Activated CD8-positive, alpha-beta memory T cell treated with anti-CD3 and anti-CD28 coated beads for 48 hours (primary cell): ENCODE data around the gene CCNF.
"Not testable (repeated sequence)": the region's sequence is repeated elsewhere in the genome, so short reads cannot be mapped to it uniquely, and the experiment has no call there.

Experiments used
- DNase-seq, 3 experiments: peaks; one replicate each; pipeline ENCODE4 v3.0.0-alpha.2; 2020; ENCODE audit warnings: low read depth in 2 of 3, low spot score in 2 of 3

Gene CCNF, protein sequence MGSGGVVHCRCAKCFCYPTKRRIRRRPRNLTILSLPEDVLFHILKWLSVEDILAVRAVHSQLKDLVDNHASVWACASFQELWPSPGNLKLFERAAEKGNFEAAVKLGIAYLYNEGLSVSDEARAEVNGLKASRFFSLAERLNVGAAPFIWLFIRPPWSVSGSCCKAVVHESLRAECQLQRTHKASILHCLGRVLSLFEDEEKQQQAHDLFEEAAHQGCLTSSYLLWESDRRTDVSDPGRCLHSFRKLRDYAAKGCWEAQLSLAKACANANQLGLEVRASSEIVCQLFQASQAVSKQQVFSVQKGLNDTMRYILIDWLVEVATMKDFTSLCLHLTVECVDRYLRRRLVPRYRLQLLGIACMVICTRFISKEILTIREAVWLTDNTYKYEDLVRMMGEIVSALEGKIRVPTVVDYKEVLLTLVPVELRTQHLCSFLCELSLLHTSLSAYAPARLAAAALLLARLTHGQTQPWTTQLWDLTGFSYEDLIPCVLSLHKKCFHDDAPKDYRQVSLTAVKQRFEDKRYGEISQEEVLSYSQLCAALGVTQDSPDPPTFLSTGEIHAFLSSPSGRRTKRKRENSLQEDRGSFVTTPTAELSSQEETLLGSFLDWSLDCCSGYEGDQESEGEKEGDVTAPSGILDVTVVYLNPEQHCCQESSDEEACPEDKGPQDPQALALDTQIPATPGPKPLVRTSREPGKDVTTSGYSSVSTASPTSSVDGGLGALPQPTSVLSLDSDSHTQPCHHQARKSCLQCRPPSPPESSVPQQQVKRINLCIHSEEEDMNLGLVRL

DNA sequence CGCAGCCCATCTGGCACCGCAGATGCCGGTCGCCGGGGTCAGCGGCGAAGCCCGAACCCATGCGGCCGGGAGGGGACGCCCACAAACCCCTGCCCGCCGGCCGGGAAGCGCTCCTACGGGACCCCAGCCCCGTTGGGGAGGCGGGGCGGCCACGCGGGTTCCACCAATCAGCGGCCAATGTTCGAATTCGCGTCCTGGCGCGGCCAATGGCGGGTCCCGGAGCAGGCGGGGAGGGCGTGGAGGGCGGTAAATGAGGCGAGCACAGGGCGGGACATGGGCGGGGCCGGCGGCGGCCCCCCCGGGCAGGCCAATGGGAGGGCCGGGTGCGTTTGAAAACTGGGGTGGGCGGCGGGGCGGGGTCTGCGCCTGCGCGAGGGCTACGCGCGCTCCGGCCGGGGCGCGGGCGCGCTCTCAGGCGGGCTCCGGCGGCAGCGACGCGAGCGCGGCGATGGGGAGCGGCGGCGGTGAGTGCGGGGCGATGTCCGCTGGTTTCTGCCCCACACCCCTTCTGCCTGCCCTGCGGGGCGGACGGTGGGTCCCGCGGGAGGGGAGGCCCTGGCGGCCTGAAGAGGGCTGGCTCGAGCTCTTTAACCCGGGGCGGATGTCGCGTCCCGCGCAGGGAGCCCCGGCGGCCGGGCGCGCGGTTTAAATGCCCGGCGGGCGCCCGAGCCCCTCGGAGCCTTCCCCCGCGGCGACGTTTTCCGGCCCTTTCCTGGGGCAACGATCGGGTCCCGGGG lies at the start of gene CCNF:
Gene CCNF (plus strand): TSS at position 414 of the 737 bp plus-strand sequence. CDS start 35 bp downstream, at position 449.
- DNase-seq, result peak; percentile 94 to 97 (median 96)

GRCh38 chr16:2383501-2383900 lies 45.7 kb upstream of the CCNF start:
- no peak for DNase-seq

DNA sequence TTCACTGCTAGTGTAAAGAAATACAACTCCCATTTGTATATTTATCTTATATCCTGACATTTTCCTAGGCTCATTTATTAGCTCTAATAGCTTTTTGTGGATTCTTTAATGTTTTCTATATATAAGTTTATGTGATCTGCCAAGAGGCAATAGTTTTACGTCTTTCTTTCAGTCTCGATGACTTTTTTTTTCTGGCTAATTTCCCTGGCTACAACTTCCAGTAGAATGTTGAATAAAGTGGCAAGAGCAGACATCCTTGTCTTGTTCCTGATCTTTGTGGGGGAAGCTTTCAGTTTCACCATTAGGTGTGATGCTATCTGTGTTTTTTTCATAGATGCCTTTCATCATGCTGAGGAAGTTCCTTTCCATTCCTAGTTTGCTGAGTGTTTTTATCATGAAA lies 44.8 kb upstream of the CCNF start:
- DNase-seq, result no peak

DNA sequence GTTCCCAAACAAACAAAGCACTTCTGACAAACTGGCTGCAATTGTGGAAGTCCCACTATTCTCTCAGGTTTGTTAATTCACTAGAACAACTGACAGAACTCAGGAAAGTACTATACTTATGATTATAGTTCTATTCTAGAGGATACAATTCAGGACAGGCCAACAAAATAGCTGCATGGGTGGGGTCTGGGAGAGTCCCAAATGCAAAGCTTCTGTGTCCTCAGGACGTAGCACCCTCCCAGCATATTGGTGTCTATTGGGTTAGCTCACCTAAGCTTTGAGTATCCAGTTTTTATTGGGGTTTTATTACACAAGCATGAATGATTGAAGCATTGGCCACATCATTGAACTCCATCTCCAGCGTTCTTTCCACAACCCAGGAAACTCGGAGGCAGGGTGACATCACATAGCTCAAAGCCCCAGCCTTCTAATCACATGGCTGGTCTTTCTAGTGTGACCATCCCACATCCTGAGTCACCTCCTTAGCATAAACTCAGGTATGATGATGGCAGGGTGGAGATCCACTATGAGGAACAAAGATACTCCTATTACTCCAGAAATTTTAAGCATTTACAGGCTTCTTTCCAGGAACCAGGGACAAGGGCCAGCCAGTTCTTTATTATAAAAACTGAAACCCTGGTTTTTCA lies 43.9 kb upstream of the CCNF start:
- no peak for DNase-seq

DNA sequence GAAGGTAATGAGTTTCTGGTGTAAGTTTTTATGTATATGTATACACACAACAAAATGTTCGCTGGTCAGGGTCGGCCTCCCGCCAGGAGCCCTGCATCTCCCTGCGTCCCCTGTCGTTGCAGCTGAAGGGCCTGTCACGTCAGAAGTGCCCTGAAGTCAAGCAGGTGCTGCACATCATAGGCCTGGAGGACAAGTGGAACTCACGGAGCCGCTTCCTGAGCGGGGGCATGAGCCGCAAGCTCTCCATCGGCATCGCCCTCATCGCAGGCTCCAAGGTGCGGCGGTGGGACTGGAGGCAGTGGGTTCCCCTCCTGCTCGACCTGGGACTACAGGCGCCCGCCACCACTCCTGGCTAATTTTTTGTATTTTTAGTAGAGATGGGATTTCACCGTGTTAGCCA lies 43.3 kb upstream of the CCNF start:
- DNase-seq, result not testable (repeated sequence)

GRCh38 chr16:2386990-2387389 lies 42.3 kb upstream of the CCNF start:
- no peak for DNase-seq

- no peak for DNase-seq
These were observed 40.9 kb upstream of the CCNF start for GRCh38 chr16:2388139-2388874.

GRCh38 chr16:2388875-2389433 lies 40.3 kb upstream of the CCNF start:
- no peak for DNase-seq

GRCh38 chr16:2392025-2392424 lies 37.2 kb upstream of the CCNF start:
- DNase-seq, result no peak

DNA sequence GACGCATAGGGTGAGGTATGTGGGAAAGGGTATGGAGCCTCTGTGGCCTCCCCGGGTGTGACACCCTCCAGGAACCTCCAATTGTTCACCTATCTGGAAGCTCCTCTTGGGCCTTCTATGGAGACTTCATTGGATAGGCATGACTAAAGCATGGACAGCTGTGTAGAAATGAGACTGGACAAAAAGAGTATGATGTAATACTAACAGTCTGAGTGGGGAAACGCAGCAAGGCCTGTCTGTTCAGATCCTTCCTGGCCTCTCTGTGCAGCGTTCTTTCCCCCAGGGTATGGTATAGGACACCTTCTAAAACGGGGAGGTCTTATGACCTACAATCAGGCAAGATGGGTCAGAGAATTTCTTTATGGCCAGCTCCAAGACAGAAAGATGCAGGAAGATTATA lies 30.7 kb upstream of the CCNF start:
- DNase-seq, result no peak

DNA sequence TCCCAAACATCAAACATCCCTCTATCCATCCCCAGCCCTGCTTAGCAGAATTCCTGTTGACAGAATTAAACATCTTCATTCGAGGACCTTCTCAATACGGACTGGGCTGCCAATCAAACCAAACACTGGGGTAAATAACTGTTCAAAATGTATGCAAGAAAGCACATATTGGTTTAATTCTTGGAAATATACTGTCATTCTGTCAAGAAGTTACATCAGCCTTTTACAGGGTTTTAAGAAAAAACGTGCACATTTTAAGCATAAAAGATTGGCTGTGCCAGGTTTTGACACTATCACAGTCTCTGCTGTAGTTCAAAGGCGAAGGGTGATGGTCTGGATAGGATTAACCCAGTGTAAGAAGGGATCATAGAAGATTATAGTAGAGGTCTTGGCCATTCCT lies 25.1 kb upstream of the CCNF start:
- DNase-seq, result no peak

DNA sequence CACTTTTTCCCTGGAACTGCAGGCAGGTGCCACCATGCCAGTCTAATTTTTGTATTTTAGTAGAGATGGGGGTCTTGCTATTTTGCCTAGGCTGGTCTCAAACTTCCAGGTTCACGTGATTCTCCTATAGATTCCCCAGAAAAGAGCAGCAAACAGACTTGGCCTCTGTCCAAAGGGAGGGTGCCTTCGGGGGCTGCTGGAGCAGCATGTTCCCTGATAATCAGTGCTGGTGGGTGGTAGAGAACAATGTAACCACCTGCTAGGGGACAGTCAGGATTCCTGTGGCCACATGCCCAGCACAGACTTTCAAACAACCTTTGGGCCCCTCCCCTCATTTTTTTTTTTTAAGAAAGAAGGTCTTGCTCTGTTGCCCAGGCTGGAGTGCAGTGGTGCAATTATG lies 14.2 kb upstream of the CCNF start:
- no peak for DNase-seq

DNA sequence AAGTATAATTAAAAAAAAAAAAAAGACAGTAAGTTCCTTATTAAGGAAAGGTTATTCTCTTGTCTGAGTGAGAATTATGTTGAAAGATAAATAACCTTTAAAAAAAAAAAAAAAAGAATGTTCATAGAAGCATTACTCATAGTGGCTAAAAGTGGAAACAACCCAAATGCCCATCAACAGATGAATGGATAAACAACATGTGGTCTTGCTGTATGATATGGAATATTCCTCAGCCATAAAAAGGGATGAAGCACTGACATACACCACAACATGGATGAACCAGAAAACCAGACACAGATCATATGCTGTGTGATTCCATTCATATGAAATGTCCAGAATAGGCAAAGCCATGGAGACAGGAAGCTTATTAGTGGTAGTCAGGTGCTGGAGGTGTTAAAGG lies 9.2 kb upstream of the CCNF start:
- no peak for DNase-seq

GRCh38 chr16:2422123-2422867 lies 7.0 kb upstream of the CCNF start:
- no peak for DNase-seq

GRCh38 chr16:2424061-2425007 lies 4.9 kb upstream of the CCNF start:
- no peak for DNase-seq

DNA sequence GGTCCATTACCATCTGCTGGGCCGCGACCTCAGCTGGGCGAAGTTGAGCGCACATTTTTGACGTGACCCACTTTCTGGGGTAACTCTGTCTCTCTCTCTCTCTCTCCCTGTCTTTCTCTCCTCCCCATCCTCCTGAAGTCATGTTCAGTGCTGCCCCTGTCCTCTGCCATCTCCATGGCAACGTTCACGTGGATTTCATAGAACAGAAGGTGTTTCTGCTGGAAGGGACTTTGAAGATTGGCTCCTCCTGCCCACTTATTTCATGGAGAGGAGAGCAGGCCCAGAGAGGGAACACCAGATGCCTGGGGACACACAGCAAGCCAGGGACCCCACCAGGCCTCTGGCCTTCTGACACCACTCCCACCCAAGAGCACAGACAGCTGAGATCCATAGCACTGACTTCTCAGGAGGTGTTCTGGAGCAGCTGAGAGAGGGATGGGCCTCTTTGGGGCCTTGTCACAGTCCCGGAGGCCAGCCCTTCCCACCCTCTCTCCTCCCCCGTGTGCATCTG lies 4.2 kb upstream of the CCNF start:
- no peak for DNase-seq

DNA sequence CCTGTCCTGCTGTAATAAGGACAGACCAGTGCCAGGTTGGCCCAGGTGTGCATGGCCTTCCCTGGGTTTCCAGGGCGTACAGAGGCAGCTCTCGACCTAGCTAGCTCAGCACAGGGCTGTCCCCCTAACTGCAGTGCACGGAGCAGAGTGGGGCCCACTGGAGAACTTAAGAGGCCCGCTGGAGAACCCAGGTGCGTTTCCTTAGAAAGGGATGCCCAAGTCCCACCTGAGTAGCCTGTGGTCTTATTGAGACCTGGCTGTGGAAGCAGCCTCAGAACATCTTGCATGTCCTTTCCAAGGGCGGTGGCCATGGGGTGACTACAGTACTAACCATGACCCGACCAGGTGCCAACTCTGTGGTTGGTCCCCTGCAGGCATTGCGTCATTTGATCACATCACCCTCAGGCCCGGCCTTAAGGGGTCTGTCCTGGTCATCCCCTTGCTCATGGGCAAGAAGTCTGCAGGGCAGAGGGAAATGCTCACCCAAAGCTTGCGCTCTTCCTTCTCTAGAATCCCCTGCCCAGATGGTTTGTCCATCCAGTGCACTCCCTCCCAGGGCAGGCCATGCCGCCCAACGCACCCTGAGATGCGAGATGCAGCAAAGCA lies 3.3 kb upstream of the CCNF start:
- DNase-seq, result no peak

DNA sequence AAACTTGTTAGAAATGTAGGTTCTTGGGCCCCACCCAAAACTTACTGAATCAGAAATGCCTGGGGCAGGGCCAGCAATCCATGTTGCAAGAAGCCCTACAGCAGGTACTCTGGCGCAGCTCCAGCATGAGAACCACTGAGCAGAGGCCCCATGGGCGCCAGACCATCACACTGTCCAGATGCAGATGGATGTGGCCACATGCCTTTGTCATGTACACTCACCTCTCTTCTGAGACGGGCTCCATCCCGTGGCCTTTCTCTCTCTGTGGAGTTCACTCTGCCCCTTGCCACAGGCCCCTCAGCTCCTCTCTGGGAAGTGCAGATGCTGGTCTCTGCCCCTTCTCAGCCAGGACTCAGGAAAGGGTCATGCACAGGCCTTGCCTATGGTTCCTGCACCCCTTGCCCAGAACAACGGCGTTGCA lies 2.3 kb upstream of the CCNF start:
- DNase-seq, result no peak
